Myometrial cell (primary cell): Measurements from ENCODE around the gene MEIG1. TPM values are rescaled to one million over a fixed set of nuclear protein-coding genes. Genes with fewer than 3 reads are reported as not detected.

Experiments used
- total RNA-seq: library from RNA; depleted of rRNA; stranded (reverse); fragments of >200 nt; gene quantifications from 2 replicates; pipeline ENCODE4 v1.2.3, GENCODE V29; 2015

MEIG1 gene, protein sequence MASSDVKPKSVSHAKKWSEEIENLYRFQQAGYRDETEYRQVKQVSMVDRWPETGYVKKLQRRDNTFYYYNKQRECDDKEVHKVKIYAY
- not detected in 2 replicates for total RNA-seq

DNA sequence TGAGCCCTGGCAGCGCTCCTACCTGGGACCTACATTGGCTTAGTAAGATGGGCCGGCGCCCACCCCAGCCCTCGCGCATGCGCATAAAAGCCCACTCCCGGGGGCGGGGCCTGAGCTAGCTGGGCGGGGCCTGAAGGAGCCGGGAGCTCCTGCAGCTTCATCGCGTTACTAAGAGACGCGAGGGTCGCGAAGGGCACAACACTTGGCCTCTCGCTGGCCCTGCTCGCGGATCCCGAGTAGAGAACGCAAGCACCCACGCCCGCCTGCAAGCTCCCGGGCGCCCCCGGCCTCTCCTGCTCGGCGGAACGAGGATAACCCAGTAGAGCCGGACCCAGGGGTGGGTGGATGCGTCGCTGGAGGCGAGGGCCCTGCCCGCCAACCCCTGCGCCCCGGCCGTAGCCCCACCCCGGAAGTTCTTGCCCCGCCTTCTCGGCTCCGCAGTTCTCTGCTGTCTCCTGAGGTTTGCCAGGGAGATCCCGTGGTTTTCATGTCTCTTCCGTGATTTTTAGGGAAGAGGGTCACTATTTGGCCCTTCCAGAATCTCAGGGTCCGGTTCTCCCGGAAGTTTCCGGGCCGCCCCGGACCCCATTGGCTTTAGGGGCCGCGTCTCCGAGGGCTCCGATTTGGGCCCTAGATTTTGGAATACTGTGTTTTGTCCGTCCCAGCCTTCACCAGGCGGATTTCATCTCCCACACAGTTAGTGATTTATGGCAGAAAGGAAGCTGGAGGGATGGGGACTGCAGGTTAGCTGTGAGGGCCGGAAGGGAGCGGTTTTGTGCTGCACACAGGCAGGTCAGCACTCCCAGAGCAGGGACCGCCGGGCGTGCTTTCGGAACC, at the start of gene MEIG1:
MEIG1 (plus strand) TSS at position 168 of the 837 bp plus-strand sequence. CDS start 7,081 bp downstream, outside the sequence.

DNA sequence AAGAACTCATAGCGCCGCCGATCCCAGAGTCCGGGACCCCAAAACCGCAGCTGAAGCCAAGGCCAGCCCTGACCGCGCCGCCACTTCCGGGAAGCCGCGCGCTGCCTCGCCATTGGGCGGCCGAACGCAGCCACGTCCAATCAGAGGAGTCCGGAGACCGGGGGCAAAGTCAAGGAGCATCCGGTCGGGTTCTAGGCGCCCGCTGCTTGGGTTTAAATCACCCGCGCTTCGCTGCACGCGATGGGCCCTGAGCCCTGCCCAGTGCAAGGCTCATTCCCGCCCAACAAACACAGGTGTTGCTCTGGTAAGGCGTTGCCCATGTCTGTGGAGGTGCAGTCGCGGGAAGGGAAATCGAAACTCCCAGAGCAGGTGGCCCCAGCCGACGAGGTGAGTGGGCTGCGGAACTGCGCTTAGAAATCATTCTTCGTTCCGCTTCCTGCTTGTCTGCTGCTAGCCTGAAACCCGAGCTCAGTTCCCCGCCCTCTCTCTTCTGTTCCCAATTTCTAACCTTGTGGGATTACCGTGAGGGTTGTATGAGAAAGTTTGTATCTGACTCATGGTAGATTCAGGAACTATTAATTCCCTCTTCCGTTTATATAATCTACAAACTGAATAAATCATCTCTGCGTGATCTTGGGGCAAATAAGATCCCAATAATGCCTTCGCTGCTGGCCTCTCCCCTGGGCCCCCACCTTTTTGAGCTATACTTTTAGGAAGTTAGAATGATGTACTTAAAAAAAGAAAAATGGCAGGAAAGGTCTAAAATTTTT, 5.0 kb upstream of the MEIG1 start, which contains the start of gene DCLRE1C:
DCLRE1C (minus strand) TSS at position 96 of the 770 bp plus-strand sequence; CDS start at position 10, 86 bp downstream.

Other genes starting within 250 kb of the MEIG1 start
- 7.2 and 9.6 TPM in 2 replicates for gene FAM107B, start 184.5 kb upstream of the MEIG1 start, total RNA-seq
- gene CDNF, start 121.4 kb upstream of the MEIG1 start, total RNA-seq = 0.86 and 3.0 TPM in 2 replicates
- 11.2 and 12.1 TPM in 2 replicates for gene HSPA14, start 121.1 kb upstream of the MEIG1 start, total RNA-seq
- gene MSANTD7, start 121.1 kb upstream of the MEIG1 start, total RNA-seq = 6.3 and 8.2 TPM in 2 replicates
- gene SUV39H2, start 80.5 kb upstream of the MEIG1 start, total RNA-seq = 9.6 and 14.4 TPM in 2 replicates
- 5.5 and 5.8 TPM in 2 replicates for gene DCLRE1C, start 5.3 kb upstream of the MEIG1 start, total RNA-seq
- not detected in 2 replicates for gene OLAH, start 84.6 kb downstream of the MEIG1 start, total RNA-seq
- 3.7 and 4.3 TPM in 2 replicates for gene ACBD7, start 129.4 kb downstream of the MEIG1 start, total RNA-seq
- gene RPP38, start 138.0 kb downstream of the MEIG1 start, total RNA-seq = 8.1 and 14.0 TPM in 2 replicates
- 49.3 and 50.2 TPM in 2 replicates for gene NMT2, start 209.3 kb downstream of the MEIG1 start, total RNA-seq